LNCaP clone FGC (cell line): ENCODE measurements around the gene FOXQ1.

ENCODE experiments used
- DNase-seq: peaks from one replicate; pipeline ENCODE4 v3.0.0-alpha.2; 2011; ENCODE audit warnings: low read depth
- H3K4me3 ChIP-seq: 2 replicates; pipeline ENCODE4 v1.5.1; 2011; ENCODE audit warnings: mild to moderate bottlenecking, low read depth, low read length, control low read depth
- TF ChIP-seq, protein P1 (sequence below): IDR thresholded peaks from 2 replicates; pipeline ENCODE4 v1.5.1; 2012; ENCODE audit warnings: mild to moderate bottlenecking; ENCODE audit not compliant: control insufficient read depth, insufficient read depth; ENCODE audit errors: extremely low read depth

Gene FOXQ1

GRCh38 chr6:1281746-1282145 lies 30.2 kb upstream of the FOXQ1 start:
- TF ChIP-seq, protein P1, sequence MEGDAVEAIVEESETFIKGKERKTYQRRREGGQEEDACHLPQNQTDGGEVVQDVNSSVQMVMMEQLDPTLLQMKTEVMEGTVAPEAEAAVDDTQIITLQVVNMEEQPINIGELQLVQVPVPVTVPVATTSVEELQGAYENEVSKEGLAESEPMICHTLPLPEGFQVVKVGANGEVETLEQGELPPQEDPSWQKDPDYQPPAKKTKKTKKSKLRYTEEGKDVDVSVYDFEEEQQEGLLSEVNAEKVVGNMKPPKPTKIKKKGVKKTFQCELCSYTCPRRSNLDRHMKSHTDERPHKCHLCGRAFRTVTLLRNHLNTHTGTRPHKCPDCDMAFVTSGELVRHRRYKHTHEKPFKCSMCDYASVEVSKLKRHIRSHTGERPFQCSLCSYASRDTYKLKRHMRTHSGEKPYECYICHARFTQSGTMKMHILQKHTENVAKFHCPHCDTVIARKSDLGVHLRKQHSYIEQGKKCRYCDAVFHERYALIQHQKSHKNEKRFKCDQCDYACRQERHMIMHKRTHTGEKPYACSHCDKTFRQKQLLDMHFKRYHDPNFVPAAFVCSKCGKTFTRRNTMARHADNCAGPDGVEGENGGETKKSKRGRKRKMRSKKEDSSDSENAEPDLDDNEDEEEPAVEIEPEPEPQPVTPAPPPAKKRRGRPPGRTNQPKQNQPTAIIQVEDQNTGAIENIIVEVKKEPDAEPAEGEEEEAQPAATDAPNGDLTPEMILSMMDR: no peak

DNA sequence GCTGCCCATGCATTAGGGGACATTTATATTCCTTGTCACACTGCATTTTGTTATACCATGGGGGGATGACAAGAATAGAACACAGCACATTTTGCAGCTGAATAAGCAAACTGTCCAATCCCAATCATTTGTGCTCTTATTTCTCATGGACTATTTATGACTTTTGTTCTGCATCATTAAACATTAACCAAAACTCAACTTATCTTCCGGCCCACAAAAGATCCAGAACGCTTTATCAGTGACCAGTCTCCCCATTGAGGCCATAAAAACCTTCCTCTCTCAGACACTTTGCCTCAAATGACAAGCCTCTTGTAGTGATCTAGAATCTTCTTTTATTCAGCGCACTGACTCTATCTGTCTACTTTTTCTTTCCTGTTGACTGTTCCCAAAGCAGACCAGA lies 28.4 kb upstream of the FOXQ1 start:
- no peak for DNase-seq
- TF ChIP-seq, protein P1: no peak
- H3K4me3 ChIP-seq: no peak overlapping the region

More at GRCh38 chr6:1281746-1282145, 30.2 kb upstream of the FOXQ1 start:
- DNase-seq: no peak
- H3K4me3 ChIP-seq: no peak overlapping the region

DNA sequence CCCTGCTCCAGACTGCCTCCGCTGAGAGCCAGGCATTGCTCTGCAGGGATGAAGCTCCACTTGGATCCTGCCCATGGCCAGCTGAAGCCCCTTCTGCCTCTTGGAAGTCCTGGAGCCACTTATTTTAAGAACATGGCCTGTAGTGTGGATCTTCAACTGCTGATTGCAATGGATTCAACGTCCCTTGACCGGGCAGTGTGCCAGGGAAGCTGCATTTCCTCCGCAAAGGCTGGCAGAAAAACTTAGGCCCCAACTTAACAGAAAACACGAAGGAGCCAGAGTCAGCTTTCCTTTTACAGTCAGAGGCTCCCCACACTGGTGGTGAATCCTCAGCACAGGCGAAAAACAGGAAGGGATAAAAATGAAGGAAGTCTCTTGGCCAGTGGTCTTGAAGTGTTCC lies 26.3 kb upstream of the FOXQ1 start:
- DNase-seq: no peak
- H3K4me3 ChIP-seq: no peak overlapping the region
- TF ChIP-seq, protein P1: no peak

GRCh38 chr6:1285956-1286355 lies 25.9 kb upstream of the FOXQ1 start:
- DNase-seq: no peak
- TF ChIP-seq, protein P1: no peak
- H3K4me3 ChIP-seq: no peak overlapping the region

DNA sequence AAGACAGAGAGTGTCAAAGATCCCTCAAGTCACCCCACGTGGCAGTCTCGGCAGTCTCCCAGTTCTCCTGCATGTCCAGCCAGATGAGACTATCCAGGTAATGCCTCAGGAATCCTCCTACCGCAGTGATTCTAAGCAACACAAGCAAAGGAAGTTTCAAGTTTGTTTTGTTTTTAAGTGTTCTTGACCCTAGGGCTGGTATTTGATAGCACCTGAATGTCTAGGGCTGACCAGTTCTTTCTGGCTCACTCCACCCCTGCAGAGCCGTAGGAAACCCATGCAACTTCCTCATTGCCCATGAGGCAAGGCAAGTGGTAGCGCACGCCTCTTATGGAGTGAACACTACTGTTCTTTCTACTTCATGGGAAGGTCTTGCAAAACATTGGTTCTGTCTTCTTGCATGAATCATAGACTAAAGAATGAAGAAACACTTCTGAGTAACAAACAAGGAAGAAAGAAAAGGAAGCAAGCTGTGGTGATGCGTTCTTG lies 24.8 kb upstream of the FOXQ1 start:
- TF ChIP-seq, protein P1: no peak
- no peak for DNase-seq

GRCh38 chr6:1290086-1290485 lies 21.8 kb upstream of the FOXQ1 start:
- DNase-seq: no peak
- TF ChIP-seq, protein P1: no peak
- no peak overlapping the region for H3K4me3 ChIP-seq

More for the DNA sequence above, 24.8 kb upstream of the FOXQ1 start:
- H3K4me3 ChIP-seq: no peak overlapping the region

DNA sequence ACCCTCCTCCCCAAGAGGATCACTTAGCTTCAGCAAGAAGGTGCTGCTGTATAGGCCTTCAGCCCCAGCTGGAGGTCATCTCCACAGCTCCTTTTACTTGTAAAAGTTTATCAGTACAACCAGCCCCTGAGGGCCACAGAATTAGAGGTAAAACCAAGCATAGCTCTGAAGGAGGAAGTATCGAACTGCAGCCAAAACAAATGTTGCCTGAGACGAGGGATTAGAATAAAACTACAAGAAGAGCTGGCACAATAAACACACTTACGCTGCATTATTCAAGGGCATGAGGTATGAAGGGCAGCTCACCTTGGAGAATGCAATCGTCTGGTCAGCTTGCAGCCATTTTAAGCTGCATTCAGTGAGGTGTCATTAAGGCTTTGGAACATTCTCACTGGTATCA lies 21.1 kb upstream of the FOXQ1 start:
- TF ChIP-seq, protein P1: no peak
- H3K4me3 ChIP-seq: no peak overlapping the region
- DNase-seq: peak; percentile 94
